ENCODE data around the gene KIF20A. TPM values are rescaled to one million over a fixed set of nuclear protein-coding genes. Genes with fewer than 3 reads are reported as not detected.

KIF20A gene
- total RNA-seq, 1 donor from 2014 or later = 0.69 TPM

GRCh38 chr5:138179277-138179857 lies 455 bp downstream of the KIF20A start:
- peak overlapping the region; percentile 67 for H3K4me3 ChIP-seq
- ATAC-seq = no peak
- intact Hi-C loops (cut with DNase I) = no loop called here
- no peak overlapping the region for H3K27ac ChIP-seq
- TF ChIP-seq, protein P1, sequence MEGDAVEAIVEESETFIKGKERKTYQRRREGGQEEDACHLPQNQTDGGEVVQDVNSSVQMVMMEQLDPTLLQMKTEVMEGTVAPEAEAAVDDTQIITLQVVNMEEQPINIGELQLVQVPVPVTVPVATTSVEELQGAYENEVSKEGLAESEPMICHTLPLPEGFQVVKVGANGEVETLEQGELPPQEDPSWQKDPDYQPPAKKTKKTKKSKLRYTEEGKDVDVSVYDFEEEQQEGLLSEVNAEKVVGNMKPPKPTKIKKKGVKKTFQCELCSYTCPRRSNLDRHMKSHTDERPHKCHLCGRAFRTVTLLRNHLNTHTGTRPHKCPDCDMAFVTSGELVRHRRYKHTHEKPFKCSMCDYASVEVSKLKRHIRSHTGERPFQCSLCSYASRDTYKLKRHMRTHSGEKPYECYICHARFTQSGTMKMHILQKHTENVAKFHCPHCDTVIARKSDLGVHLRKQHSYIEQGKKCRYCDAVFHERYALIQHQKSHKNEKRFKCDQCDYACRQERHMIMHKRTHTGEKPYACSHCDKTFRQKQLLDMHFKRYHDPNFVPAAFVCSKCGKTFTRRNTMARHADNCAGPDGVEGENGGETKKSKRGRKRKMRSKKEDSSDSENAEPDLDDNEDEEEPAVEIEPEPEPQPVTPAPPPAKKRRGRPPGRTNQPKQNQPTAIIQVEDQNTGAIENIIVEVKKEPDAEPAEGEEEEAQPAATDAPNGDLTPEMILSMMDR (IDR thresholded peaks at IDR 0.05) = no peak
- no peaks in the 10 kb centered on the region for H3K27me3 ChIP-seq
- no peaks in the 10 kb centered on the region for H3K9me3 ChIP-seq
- no peak for DNase-seq
- peaks cover 16% of the 10 kb centered on the region for H3K4me1 ChIP-seq
- peaks cover 24% of the 10 kb centered on the region for H3K36me3 ChIP-seq

DNA sequence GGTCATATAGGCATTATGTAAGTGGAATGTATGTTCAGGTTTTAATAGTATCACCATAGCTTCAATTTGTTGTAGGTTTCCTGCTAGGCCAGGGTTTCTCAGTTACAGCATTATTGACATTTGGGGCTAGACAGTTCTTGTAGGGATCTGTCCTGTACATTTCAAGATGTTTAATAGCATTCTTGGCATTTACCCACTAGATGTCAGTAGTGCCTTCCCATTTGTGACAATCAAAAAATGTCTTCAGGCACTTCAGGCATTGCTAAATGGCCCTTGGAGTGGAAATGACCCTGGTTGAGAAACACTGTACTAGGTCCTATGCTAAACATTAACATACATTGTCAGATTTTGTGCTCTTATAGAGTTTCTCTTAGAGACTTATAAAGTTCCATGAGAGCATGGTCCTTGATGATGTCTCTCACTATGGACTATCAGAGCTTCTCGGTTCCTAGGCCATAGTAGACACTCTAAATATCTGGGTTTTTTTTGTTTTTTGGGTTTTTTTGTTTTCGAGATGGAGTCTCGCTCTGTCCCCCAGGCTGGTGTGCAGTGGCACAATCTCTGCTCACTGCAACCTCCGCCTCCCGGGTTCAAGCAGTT lies 1.4 kb downstream of the KIF20A start:
- no peak overlapping the region for H3K4me3 ChIP-seq

DNA sequence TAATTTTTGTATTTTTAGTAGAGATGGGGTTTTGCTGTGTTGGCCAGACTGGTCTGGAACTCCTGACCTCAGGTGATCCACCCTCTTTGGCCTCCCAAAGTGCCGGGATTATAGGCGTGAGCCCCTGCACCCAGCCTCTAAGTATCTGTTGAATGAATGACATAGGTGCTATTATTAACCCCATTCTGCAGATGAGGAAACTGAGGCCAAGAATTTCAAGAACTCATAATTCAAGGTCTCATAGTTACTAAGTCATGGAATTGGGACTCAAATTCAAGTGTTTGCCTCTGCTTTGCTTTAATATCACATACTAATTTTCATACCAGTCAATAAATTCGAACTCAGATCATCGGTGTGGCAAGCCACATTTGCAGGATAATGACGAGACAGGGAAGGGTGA lies 1.9 kb downstream of the KIF20A start:
- no peaks in the 10 kb centered on the region for H3K9me3 ChIP-seq
- peaks cover 9% of the 10 kb centered on the region for H3K36me3 ChIP-seq
- no peak overlapping the region for H3K27ac ChIP-seq
- DNase-seq (no peak), ATAC-seq (no peak)
- intact Hi-C loops (cut with DNase I) = no loop called here
- H3K27me3 ChIP-seq = no peaks in the 10 kb centered on the region
- TF ChIP-seq, protein P1 (IDR thresholded peaks at IDR 0.05) = no peak
- peaks cover 16% of the 10 kb centered on the region for H3K4me1 ChIP-seq
- no peak overlapping the region for H3K4me3 ChIP-seq

More for the DNA sequence above, 1.4 kb downstream of the KIF20A start:
- Histone ChIP-seq H3K27me3 (no peaks in the 10 kb centered on the region), H3K4me1 (peaks cover 16% of the 10 kb centered on the region), H3K9me3 (no peaks in the 10 kb centered on the region), H3K27ac (no peak overlapping the region), H3K36me3 (peaks cover 15% of the 10 kb centered on the region)
- ATAC-seq (peak; percentile 6), DNase-seq (no peak)
- intact Hi-C loops (cut with DNase I) = no loop called here
- TF ChIP-seq, protein P1 (IDR thresholded peaks at IDR 0.05) = peak; percentile 38

GRCh38 chr5:138182808-138183207 lies 3.9 kb downstream of the KIF20A start:
- H3K27me3 ChIP-seq = no peaks in the 10 kb centered on the region
- H3K9me3 ChIP-seq = no peaks in the 10 kb centered on the region
- H3K4me3 ChIP-seq = no peak overlapping the region
- H3K36me3 ChIP-seq = peaks cover 13% of the 10 kb centered on the region
- TF ChIP-seq, protein P1 (IDR thresholded peaks at IDR 0.05) = no peak
- peaks cover 8% of the 10 kb centered on the region for H3K4me1 ChIP-seq
- intact Hi-C loops (cut with DNase I) = no loop called here
- no peak overlapping the region for H3K27ac ChIP-seq
- ATAC-seq (no peak), DNase-seq (no peak)

GRCh38 chr5:138186002-138186447 lies 7.1 kb downstream of the KIF20A start:
- no peak overlapping the region for H3K4me3 ChIP-seq
- H3K4me1 ChIP-seq = no peaks in the 10 kb centered on the region
- ATAC-seq (peak; percentile 57), DNase-seq (no peak)
- H3K27ac ChIP-seq = peak overlapping the region; percentile 53
- intact Hi-C loops (cut with DNase I) = no loop called here
- peaks cover 43% of the 10 kb centered on the region for H3K36me3 ChIP-seq
- H3K9me3 ChIP-seq = no peaks in the 10 kb centered on the region
- H3K27me3 ChIP-seq = no peaks in the 10 kb centered on the region
- TF ChIP-seq, protein P1 (IDR thresholded peaks at IDR 0.05) = no peak
